Astrocyte of the hippocampus (primary cell): ENCODE data around the gene ANGEL1.

Experiments used
- DNase-seq: peaks from one replicate; pipeline ENCODE4 v3.0.0; 2011; ENCODE audit warnings: low read depth, low spot score

ANGEL1 gene

DNA sequence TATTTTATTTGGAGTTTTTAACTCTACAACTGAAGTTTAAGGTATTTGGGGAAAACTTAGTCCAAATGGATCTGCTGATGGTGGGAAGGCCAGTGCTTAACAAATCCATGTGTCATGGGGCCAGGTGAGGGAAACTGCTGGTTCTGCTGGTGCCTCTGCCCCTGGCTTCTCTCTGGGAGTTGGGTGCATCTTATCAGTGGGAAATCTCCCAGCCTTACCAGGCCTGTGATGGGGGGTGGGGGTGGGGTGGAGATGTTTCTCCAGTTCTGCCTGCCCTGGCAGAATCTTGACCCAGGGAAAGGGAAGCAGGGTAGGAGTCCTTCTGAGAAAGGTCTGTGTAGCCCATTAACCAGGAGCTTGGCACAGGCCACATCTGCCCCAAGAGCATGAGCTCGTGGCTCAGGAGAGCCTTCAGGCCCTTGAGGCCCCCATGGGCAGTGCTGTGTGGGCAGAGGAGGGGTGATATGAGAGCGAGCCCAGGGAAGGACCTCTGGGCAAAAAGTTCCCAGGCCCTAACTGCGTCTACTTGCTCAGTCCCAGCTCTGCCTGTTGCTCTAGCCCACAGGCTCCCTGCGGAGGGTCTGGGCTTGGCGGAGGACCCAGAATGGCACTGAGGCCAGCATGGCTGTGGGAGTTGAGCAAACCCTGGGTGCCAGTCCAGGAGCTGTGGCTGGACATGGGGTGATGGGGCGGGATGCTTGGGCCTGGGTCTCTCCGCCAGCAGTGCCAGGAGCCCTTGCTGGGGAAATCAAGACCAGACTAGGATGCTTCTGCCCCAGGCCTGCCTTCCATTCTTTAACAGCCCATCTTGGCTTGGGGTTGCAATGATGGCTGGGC, 33.2 kb downstream of the ANGEL1 start:
- no peak for DNase-seq

DNA sequence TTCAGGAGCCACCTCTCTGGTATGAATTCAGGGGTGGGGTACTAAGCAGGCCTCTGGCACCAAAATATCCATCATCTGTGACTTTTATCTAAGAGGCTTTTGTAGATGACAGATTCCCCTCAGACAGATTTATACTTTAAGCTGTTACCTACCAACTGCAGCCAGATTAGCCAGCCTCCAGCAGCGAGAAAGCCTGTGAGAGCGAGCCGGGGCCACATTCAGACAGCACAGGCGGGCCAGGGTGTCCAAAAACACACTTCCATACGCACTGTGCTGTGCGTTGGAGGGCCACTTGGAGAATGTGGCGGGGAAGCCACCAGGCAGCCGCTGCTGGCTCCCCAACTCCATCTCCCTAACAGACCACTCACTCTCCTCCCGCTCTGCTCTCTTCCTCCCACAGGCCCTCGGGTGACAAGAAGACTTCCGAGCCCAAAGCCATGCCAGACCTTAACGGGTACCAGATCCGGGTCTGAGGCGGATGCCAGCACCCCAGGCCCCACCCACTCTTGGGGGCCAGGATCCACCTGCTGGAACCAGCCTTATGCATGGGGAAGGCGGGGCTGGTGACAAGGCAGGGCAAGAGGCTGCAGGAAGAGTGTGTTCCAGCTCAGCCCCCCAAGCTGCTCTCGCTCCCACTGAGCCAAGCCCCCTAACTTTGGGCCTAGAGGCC, 34.0 kb downstream of the ANGEL1 start:
- DNase-seq = no peak

GRCh38 chr14:76777721-76778120, 35.0 kb downstream of the ANGEL1 start:
- no peak for DNase-seq

DNA sequence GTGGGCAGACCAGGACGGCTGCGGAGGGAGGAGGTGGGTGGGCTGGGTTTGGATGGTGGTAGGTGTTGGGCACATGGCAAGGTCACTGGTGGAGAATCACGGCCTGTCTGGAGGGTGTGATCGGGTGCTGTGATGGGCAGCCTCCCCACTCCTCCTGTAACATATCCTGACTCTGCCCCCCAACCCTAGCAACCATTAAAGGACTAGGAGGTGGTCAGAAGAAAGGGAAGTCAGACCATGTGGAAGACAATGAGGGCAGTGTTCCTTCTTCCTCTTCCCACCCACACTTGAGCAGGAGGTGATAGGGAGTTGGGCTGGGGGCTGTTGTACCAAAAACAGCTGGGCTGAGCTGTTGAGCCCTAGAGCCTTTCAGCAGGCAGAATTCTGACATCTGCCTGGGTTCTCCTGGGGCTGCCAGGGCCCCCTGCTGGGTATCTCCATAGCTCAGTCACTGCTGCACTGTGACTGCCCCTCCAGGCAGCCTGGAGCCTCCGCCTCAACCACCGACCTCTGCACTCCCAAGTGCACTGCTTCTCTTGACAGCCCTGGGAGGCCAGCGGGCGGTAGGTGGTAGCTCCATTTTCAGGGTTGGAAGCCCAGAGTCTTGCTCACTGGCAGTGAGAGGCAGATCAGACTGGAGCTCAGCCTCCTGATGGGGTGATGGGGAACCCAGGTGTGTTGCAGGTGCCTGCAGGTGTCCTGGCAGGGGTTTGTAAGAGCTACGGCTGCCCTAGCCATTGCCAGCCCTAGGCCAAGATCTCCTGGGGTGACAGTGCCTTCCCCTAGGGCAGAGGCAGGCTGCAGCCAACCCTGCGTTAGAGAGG, 36.0 kb downstream of the ANGEL1 start:
- DNase-seq = no peak

- no peak for DNase-seq
Measured at GRCh38 chr14:76775695-76776427, 36.8 kb downstream of the ANGEL1 start.

- DNase-seq = no peak
Measured at GRCh38 chr14:76774821-76775694, 37.6 kb downstream of the ANGEL1 start.

DNA sequence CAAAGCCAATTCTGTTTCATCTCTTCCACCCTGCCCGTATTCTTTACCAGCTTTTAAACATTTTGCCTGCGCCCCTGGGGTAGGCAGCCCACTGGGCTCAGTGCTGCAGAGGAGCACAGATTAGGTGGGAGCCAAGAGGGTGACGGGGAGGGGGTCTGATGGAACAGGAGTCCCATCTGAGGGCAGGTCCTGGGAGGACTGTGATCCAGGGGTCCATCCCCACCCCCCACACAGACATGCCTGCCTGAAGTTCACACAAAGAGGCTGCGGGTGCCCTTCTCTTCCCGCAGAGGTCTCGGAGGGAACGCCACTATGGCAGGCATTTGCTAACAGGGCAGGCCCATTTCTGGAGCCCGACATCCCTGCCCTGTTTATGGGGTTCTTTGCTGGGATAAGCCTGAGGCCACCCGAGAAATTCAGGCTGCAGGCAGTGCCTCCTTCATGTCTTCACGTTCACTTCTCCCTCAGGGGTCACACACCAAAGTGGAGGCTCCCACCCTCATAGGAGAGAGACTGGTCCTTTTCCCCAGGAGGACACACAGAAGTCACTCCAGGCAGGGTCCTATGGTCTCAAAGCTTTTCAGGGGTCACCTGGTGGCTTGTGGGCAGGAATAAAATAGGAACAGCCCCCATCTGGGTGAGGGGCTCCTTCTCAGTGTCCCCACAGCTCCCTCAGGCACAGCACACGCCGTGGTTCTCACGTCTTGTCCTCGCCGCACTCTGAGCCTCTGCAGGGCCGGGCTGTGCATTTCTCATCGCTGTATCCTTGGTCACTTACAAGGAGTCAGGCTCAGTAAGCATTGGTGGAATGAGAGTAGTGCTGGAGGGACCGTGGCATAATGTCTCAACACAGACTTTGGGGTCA, 38.5 kb downstream of the ANGEL1 start:
- no peak for DNase-seq

GRCh38 chr14:76773188-76773885, 39.3 kb downstream of the ANGEL1 start:
- DNase-seq = peak; percentile 84

DNA sequence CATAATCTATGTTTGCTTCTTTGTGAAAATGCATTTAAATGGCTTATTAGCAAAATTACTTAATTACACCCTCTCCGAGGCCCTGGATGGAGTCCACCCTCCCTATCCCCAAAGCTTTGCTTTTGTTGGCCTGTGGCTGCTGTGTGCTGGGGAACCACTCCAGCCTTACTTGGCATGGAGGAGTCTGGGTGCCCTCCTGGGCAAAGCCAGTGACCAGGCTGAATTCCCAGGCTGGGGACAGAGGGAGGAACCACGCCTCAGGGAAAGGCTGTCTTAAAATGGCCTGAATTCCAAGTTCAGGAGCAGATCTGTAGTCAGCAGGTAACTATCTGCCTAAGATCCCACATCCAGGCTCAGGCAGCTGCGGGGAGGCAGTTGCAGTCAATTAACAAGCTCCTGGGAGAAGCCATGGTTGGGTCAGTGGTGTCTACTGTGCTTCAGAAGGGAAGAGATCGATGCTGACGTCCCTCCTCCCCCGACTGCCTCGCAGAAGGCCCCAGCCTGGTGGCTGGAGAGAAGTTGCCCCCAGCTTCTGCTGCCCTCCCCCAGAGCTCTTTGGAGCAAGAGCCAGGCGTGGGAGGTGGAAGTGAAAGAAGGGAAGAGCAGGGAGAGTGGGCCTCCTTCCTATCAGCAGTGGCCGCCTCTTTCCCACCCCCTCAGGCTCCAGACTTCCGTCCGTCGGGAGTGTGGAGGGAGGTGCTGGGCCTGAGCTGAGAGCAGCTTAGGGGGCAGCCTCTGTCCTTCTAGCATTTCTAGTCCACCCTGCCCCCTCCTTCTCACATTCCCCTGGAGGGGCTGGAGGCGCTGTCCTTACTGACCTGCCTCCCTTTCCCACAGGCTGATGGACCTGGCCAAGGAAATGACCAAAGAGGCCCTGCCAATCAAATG, 40.1 kb downstream of the ANGEL1 start:
- peak; percentile 45 for DNase-seq

DNA sequence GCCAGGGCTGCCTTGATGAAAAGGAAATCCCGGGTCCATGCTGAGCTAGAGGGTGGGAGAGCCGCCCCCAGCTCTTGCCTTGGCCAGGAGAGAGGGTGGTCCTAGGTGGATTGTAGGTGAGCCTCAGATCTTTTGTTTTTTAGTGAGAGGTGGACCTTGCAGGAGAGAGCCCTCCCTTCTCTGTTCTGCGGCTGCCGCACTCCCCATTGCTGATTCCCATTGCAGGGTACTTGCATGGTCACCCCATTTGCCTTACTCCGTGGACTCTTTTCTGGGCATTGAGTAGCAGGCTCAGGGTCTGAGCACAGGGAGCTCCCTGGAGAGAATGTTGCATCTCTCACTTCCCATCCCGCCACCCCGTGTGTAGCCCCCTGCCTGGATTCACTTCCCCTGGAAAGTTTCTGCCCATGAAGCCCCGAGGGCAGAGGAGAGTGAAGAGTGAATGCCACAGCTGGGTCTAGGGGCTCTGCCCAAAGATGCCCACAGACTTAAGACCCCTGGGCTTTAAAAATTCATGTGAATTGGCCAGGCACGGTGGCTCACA, 41.2 kb downstream of the ANGEL1 start:
- DNase-seq = no peak

DNA sequence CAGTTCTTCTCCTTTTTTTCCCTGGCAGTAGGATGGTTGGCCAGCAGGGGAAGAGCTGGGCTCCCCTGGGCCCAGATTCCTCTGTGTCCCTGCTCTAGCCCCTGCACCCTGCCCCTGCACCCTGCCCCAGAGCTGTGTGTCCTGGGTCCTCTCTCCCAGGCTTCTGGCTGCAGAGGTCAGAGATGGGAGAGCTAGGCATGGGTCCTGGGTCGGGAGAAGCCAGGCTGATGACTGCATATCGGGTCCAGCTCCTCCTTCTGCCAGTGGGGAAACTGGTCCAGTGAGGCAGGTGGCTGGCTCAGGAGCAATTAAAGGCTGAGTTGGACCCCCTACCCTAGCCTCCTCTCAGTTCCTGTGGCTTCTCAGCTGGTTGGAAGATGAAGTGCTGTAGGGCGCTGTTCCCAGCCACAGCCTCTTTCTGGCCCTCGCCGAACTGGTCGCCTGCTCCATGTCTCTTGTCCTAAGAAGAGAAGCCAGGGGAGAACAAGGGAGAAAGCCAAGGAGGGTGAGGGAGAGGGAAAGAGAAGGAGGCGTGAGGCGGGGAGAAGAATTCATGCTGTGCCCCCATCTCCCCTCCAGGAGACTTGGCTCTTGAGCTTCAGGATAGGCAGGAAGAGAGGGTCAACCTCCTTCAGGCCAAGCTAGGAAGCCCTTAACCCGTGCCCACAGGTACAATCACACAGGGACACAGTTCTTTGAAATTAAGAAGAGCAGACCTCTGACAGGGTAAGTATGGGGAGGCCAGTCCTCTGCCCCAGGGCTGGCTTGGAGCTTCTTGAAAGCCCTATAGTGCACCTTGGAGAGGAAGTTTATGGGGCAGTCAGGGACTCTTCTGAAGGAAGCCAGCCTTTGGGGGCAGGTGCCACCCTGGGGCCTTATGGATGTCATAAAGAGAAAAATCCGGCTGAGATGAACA, 41.9 kb downstream of the ANGEL1 start:
- no peak for DNase-seq

- DNase-seq = no peak
Measured at GRCh38 chr14:76769636-76770292, 42.9 kb downstream of the ANGEL1 start.

DNA sequence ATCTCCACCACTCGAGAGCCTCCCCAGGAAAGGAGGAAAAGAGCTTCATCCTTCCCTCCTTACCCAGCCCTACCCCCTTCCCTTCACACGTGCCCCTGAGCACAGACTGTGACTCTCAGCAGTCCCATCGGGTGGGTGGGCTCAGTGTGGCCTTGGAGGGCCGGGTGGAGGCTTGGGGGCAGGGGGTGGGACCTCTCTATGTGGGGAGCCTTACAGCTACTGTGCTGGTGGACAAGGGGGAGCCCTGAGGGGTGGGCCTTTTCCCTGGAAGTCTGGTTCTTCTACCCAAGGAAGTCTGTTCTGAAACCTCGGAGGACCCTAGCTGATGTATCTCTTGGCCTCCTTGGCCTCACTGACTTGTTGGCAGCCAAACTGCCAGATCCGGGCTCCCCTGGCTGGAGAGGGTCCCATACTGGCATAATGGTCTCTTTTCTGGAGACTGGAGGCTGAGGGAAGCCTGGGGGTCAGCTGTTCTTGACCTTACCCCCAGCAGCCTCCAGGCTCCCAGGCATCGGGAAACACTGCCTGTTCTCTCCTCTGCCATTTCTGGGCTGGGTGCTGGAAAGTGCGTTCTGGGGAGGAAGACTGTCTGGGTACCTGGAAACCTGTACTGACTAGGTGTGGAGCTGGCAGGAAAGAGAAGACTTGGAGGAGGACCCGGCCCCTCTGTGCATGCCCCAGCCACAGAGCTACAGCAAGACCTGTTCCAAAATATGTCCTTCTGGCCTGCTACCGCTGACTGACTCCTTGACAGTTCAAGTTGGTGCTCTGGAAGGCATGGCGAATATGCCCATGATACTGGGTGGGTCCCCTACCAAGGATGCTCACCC, 43.8 kb downstream of the ANGEL1 start:
- DNase-seq = no peak

DNA sequence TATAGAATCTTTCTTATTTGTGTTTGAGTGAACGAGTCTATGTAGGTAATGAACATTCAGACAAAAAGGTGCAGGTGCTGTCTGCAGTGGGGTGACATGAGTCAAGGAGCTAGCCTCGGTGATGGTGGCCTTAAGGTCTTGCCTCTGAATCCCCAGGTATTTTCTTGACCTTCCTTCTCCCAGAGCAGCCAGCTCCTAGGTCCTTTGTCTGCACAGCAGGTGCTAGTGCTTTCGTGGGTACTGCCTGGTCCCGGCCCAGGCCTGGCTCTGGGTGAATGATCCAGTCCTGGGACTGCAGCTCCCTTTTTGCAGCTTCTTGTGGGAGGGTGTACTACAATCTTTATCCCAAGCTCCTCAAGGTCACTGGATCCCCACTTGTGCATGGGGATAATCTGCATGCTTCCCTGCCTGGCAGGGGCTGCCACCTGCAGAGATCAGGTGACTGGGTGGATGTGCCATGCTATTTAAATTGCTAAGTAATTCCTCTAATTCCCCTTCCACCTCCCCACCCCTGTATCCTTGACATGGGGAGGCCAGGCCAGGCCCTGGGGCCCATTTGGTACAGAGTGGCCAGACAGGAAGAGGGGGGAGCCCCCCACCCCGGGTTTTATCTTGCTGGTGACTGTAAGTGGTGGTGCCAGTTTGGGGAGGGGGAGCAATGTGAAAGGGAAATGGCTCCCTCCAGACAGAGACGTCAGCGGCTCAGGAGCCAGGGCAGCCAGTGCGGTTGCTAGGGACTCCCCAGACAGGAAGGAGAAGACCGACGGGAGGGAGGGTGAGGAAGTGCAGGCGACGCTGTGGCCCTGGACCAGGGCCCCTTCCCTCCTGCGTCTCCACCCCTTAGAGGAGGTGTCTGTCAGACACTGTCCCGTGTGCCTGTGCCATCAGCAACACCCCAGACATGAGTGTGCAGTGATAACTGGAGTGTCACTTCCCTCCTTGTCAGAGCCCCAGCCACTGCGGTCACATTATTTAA, 44.7 kb downstream of the ANGEL1 start:
- no peak for DNase-seq
